ENCODE measurements around the gene HSPA1A. TPM values are rescaled to one million over a fixed set of nuclear protein-coding genes. Genes with fewer than 3 reads are reported as not detected.
A peak's percentile ranks its signal among the peaks of the same experiment; 100 is the strongest.

The HSPA1A gene
- total and polyA plus RNA-seq, 9 of the 15 experiments (the other 6 are each of a cell fraction or from before 2014, with no cell fraction given), result 2.2 to 273 (median 107) TPM

- TF ChIP-seq GTF2E2 (tag; IDR thresholded peaks at IDR 0.05), result peak; percentile 9; the same call in 1 of the 2 replicates
- TF ChIP-seq ZNF589 (CRISPR knock-in tag; IDR thresholded peaks at IDR 0.05; ENCODE audit: low read depth), result peak; percentile 72; the same call in 1 of the 2 replicates
- TF ChIP-seq KAT2B (IDR thresholded peaks at IDR 0.05; ENCODE audit: low read depth, low read length), result no peak
- TF ChIP-seq ZBED1 (IDR thresholded peaks at IDR 0.05), result no peak
- TF ChIP-seq PCBP2 (IDR thresholded peaks at IDR 0.05; ENCODE audit: low read depth, low read length, poor library complexity, severe bottlenecking), result no peak
- TF ChIP-seq ZNF75A (CRISPR knock-in tag; IDR thresholded peaks at IDR 0.05), result no peak
- no peak for TF ChIP-seq NR2C1 (IDR thresholded peaks at IDR 0.05)
- TF ChIP-seq NR2C1 (tag; IDR thresholded peaks at IDR 0.05), result no peak; the same call in 1 of the 2 replicates
- no peak for TF ChIP-seq ZNF41 (CRISPR knock-in tag; conservative IDR thresholded peaks at IDR 0.05)
- no peak for TF ChIP-seq BRF1 (IDR thresholded peaks at IDR 0.05; ENCODE audit: borderline replicate concordance, extremely low read depth, insufficient read length)
- TF ChIP-seq PHB2 (IDR thresholded peaks at IDR 0.05; ENCODE audit: low read depth), result no peak
- TF ChIP-seq NR1H2 (CRISPR knock-in tag; IDR thresholded peaks at IDR 0.05), result 0 out of 2 replicates have a peak, but pooled peaks have one; percentile 42
- TF ChIP-seq IFI16 (CRISPR knock-in tag; IDR thresholded peaks at IDR 0.05), result no peak
- TF ChIP-seq PURB (CRISPR knock-in tag; IDR thresholded peaks at IDR 0.05; ENCODE audit: low read depth), result no peak
- TF ChIP-seq SRSF1 (IDR thresholded peaks at IDR 0.05; ENCODE audit: low read depth, low read length), result no peak
- no peak for TF ChIP-seq GATAD2B (IDR thresholded peaks at IDR 0.05; ENCODE audit: borderline replicate concordance)
- TF ChIP-seq ZNF274 (IDR thresholded peaks at IDR 0.05; ENCODE audit: borderline replicate concordance, low read depth, low read length), result no peak
- TF ChIP-seq ZNF165 (CRISPR knock-in tag; IDR thresholded peaks at IDR 0.05; ENCODE audit: borderline replicate concordance), result no peak
- TF ChIP-seq PREB (CRISPR knock-in tag; IDR thresholded peaks at IDR 0.05), result no peak
- no peak for TF ChIP-seq KDM2B (CRISPR knock-in tag; IDR thresholded peaks at IDR 0.05)
- no peak for TF ChIP-seq TFE3 (CRISPR knock-in tag; IDR thresholded peaks at IDR 0.05)
- no peak for TF ChIP-seq ZNF609 (CRISPR knock-in tag; IDR thresholded peaks at IDR 0.05; ENCODE audit: borderline replicate concordance)
Observed at GRCh38 chr6:31794866-31795615, 20.3 kb upstream of the HSPA1A start (continued).
